Endothelial cell of umbilical vein (primary cell): ENCODE results near the gene GABRB2. TPM values are rescaled to one million over a fixed set of nuclear protein-coding genes. Genes with fewer than 3 reads are reported as not detected.

ENCODE experiments used
- BruUV-seq: library from RNA; stranded (reverse); fragments of 400-500 nt; replicated peaks from 2 replicates; lab custom pipeline; 2021; lab: Mats Ljungman, UMichigan
- CTCF ChIA-PET: fragments of 300-600, 350-600 bp; sonication (Branson Sonifier 250); formaldehyde crosslinking; loops from one replicate; lab custom pipeline; 2021; ENCODE audit warnings: antibody characterized with exemption, inconsistent platforms; lab: Charles Lee
- POLR2A ChIA-PET: fragments of 300-600, 350-600 bp; sonication (Branson Sonifier 250); formaldehyde crosslinking; loops from one replicate; lab custom pipeline; 2021; ENCODE audit warnings: antibody characterized with exemption, inconsistent platforms; lab: Charles Lee
- DNase-seq: peaks from one replicate; pipeline ENCODE4 v3.0.0-alpha.2; 2011; ENCODE audit warnings: low read depth, low spot score
- FAIRE-seq: peaks from 2 replicates; lab custom pipeline; 2011; peaks lifted over from hg19 to GRCh38; lab: Jason Lieb, UNC
- H2AFZ ChIP-seq: 2 replicates; pipeline ENCODE4 v1.6.0; 2012; ENCODE audit warnings: low read depth, low read length, control low read depth, inconsistent platforms
- H3K27ac ChIP-seq: 2 replicates; pipeline ENCODE4 v1.5.1; 2011; ENCODE audit warnings: low read depth, mild to moderate bottlenecking, control low read depth, low read length, moderate library complexity; ENCODE audit not compliant: insufficient read depth
- H3K27me3 ChIP-seq, 2 experiments: 2 replicates each; pipeline versions ENCODE4 v1.6.0 to v1.6.1; 2011; ENCODE audit warnings: low read length in 2 of 2, mixed read lengths in 1 of 2; ENCODE audit not compliant: control insufficient read depth in 2 of 2, insufficient read depth in 2 of 2
- H3K36me3 ChIP-seq, 2 experiments: 2 replicates in 1 of 2; 3 replicates in 1 of 2; pipeline ENCODE4 v1.5.1; 2011; ENCODE audit warnings: low read length in 2 of 2, mild to moderate bottlenecking in 1 of 2, moderate library complexity in 1 of 2; ENCODE audit not compliant: control insufficient read depth in 2 of 2, insufficient read depth in 2 of 2; ENCODE audit errors: extremely low read depth in 1 of 2
- H3K4me1 ChIP-seq: 3 replicates; pipeline ENCODE4 v1.5.1; 2011; ENCODE audit warnings: mild to moderate bottlenecking, low read length; ENCODE audit not compliant: control insufficient read depth, insufficient read depth; ENCODE audit errors: extremely low read depth
- H3K4me2 ChIP-seq: 2 replicates; pipeline ENCODE4 v1.6.1; 2011; ENCODE audit warnings: low read length, control low read depth, mixed read lengths; ENCODE audit not compliant: insufficient read depth
- H3K4me3 ChIP-seq, 3 experiments: fragments of 200-600 bp in 1 of 3; sonication (generic), shearing (Covaris generic) in 1 of 3; replicated peaks in 1 of 3; 2 replicates each; pipeline ENCODE4 v1.5.1; 2011 to 2016; ENCODE audit warnings: control low read depth in 3 of 3, low read length in 3 of 3, mild to moderate bottlenecking in 2 of 3, inconsistent platforms in 1 of 3, low read depth in 1 of 3, moderate library complexity in 1 of 3; ENCODE audit not compliant: insufficient read depth in 1 of 3
- H3K79me2 ChIP-seq: 2 replicates; pipeline ENCODE4 v1.6.0; 2012; ENCODE audit warnings: low read length, inconsistent platforms; ENCODE audit not compliant: control insufficient read depth, insufficient read depth
- H3K9ac ChIP-seq: replicated peaks from 2 replicates; pipeline ENCODE3; 2011; ENCODE audit warnings: low read length, control low read depth; ENCODE audit not compliant: insufficient read depth; ENCODE audit errors: extremely low read depth
- H3K9me1 ChIP-seq: replicated peaks from 3 replicates; pipeline ENCODE4 v1.6.0; 2011; ENCODE audit warnings: mild to moderate bottlenecking, low read length; ENCODE audit not compliant: control insufficient read depth, insufficient read depth; ENCODE audit errors: extremely low read depth
- H3K9me3 ChIP-seq: replicated peaks from 2 replicates; pipeline ENCODE4 v1.5.1; 2012; ENCODE audit warnings: low read length, inconsistent platforms; ENCODE audit not compliant: control insufficient read depth, insufficient read depth
- H4K20me1 ChIP-seq: replicated peaks from 2 replicates; pipeline ENCODE3; 2011; ENCODE audit warnings: mild to moderate bottlenecking, low read length; ENCODE audit not compliant: control insufficient read depth, insufficient read depth; ENCODE audit errors: extremely low read depth
- CTCF ChIP-seq, 2 donors: IDR thresholded peaks; 1 replicate in 1 of 2; 2 replicates in 1 of 2; pipeline ENCODE4 v1.5.1; 2011; ENCODE audit warnings: low read length in 2 of 2, mild to moderate bottlenecking in 2 of 2, moderate library complexity in 2 of 2, control low read depth in 1 of 2, inconsistent platforms in 1 of 2, low read depth in 1 of 2; ENCODE audit not compliant: insufficient read depth in 1 of 2; ENCODE audit errors: extremely low read depth in 1 of 2
- EZH2 ChIP-seq: IDR thresholded peaks from 2 replicates; pipeline ENCODE4 v1.6.1; 2012; ENCODE audit warnings: borderline replicate concordance, low read depth, mild to moderate bottlenecking, moderate library complexity, low read length, inconsistent platforms; ENCODE audit not compliant: severe bottlenecking
- FOS ChIP-seq: IDR thresholded peaks from 2 replicates; pipeline ENCODE4 v1.6.1; 2011; ENCODE audit warnings: mild to moderate bottlenecking, low read length, moderate library complexity, borderline replicate concordance; ENCODE audit not compliant: insufficient read depth
- GATA2 ChIP-seq: IDR thresholded peaks from 2 replicates; pipeline ENCODE4 v1.7.0; 2011; ENCODE audit warnings: low read depth, mild to moderate bottlenecking, moderate library complexity, mixed read lengths, low read length; ENCODE audit not compliant: insufficient read length, insufficient read depth
- JUN ChIP-seq: IDR thresholded peaks from 2 replicates; pipeline ENCODE4 v1.6.1; 2011; ENCODE audit warnings: borderline replicate concordance, low read depth; ENCODE audit not compliant: insufficient read length, insufficient read depth
- MYC ChIP-seq: IDR thresholded peaks from one replicate; pipeline ENCODE4 v1.6.1; 2011; ENCODE audit warnings: mild to moderate bottlenecking, low read depth, low read length
- POLR2A ChIP-seq: IDR thresholded peaks from 2 replicates; pipeline ENCODE4 v1.6.1; 2012; ENCODE audit warnings: low read depth, mild to moderate bottlenecking, control low read depth, low read length
- POLR2AphosphoS5 ChIP-seq: IDR thresholded peaks from 2 replicates; pipeline ENCODE4 v1.6.1; 2012; ENCODE audit warnings: low read depth, mild to moderate bottlenecking, control low read depth, low read length, moderate library complexity; ENCODE audit not compliant: insufficient read depth
- dilution Hi-C: fragments of 300-500 bp; cut with MboI; formaldehyde crosslinking; loops from one replicate; pipeline ENCODE4 v1.15.0; 2019; ENCODE audit warnings: low sequenced_read_pairs; ENCODE audit not compliant: extremely low pct_ligation_motif_present
- intact Hi-C: fragments of 100-400 bp; cut with micrococcal nuclease; formaldehyde crosslinking; loops from one replicate; pipeline ENCODE4 v1.10.0; 2022
- polyA plus RNA-seq, 4 experiments: library from polyadenylated mRNA; depleted of rRNA in 3 of 4; stranded (reverse) in 3 of 4; unstranded in 1 of 4; fragments of >200 nt; gene quantifications; 2 replicates each; pipeline versions ENCODE4 v1.2.1 to v1.2.3, GENCODE V29; 2011 to 2012; ENCODE audit warnings: missing spikeins in 1 of 4
- total RNA-seq: library from RNA; stranded (reverse); gene quantifications from 2 replicates; pipeline ENCODE4 v1.2.3, GENCODE V29; 2021
- TF ChIP-seq, protein P1 (sequence below): IDR thresholded peaks from 2 replicates; pipeline ENCODE4 v1.6.1; 2011; ENCODE audit not compliant: insufficient read depth, insufficient read length

GABRB2 gene
- total and polyA plus RNA-seq, 2 donors (not counting 3 experiments of a cell fraction or from before 2014, with no cell fraction given), result not detected

- no peak overlapping the region for H3K4me3 ChIP-seq
- DNase-seq, result no peak
- intact Hi-C loops (no loop called here), dilution Hi-C loops (no loop called here)
- no peaks in the 10 kb centered on the region for H4K20me1 ChIP-seq
- peaks cover 2% of the 10 kb centered on the region for H3K9me3 ChIP-seq
- ChIA-PET CTCF (no interaction called here), POLR2A (no interaction called here)
- no peak for TF ChIP-seq GATA2
- TF ChIP-seq, protein P1, sequence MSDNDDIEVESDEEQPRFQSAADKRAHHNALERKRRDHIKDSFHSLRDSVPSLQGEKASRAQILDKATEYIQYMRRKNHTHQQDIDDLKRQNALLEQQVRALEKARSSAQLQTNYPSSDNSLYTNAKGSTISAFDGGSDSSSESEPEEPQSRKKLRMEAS, result no peak
- FAIRE-seq, result no peak
- no peaks in the 10 kb centered on the region for H3K9me1 ChIP-seq
- H3K79me2 ChIP-seq, result no peaks in the 10 kb centered on the region
- no peak overlapping the region for H3K9ac ChIP-seq
- no peaks in the 10 kb centered on the region for H3K27me3 ChIP-seq
- no peaks in the 10 kb centered on the region for H3K4me1 ChIP-seq
- H3K27ac ChIP-seq, result no peak overlapping the region
- no peaks in the 10 kb centered on the region for H3K36me3 ChIP-seq
- H3K4me2 ChIP-seq, result no peak overlapping the region
- no peak overlapping the region for H2AFZ ChIP-seq
- no TSS peak for BruUV-seq
Measured at GRCh38 chr5:161265006-161265405, 281.5 kb downstream of the GABRB2 start.

DNA sequence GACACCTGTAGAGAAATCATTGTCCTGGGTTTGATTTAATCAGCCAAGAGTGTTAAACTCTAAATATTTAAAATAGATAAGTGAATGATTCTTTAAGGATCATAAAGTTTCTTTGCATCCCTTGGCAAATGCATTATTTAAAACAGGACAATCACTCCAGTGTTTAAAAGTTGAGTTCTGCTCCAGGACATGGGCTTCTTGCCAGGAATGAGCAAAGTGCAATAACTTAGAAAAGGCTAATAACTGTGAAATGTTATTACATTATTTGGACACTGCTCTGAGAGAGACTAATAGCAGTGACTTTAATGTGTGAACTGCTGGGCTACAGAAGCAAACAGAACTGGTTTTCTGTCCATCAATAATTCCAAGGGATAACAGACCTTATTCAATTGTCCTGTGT, 283.3 kb downstream of the GABRB2 start:
- Histone ChIP-seq H3K79me2 (no peaks in the 10 kb centered on the region), H3K9ac (no peak overlapping the region), H3K27ac (no peak overlapping the region), H3K9me1 (no peaks in the 10 kb centered on the region), H3K4me3 (no peak overlapping the region), H3K36me3 (no peaks in the 10 kb centered on the region), H3K4me2 (no peak overlapping the region), H3K9me3 (peaks cover 4% of the 10 kb centered on the region), H3K27me3 (no peaks in the 10 kb centered on the region), H2AFZ (no peak overlapping the region), H3K4me1 (no peaks in the 10 kb centered on the region), H4K20me1 (no peaks in the 10 kb centered on the region)
- FAIRE-seq (no peak), DNase-seq (no peak)
- CTCF ChIA-PET, result no interaction called here
- POLR2A ChIA-PET, result no interaction called here
- intact Hi-C loops, result no loop called here
- BruUV-seq, result no TSS peak
- TF ChIP-seq JUN (no peak), POLR2AphosphoS5 (no peak), FOS (no peak), EZH2 (no peak), CTCF (IDR thresholded peaks at IDR 0.05; ENCODE audit: extremely low read depth in 1 of 2, insufficient read depth in 1 of 2, low read depth in 1 of 2, low read length in 2 of 2) (no peak), MYC (no peak), GATA2 (no peak), POLR2A (no peak)
- TF ChIP-seq, protein P1, result no peak
- dilution Hi-C loops, result no loop called here
